Fibroblast of lung (primary cell): ENCODE results near the gene ST6GALNAC3. TPM values are rescaled to one million over a fixed set of nuclear protein-coding genes. Genes with fewer than 3 reads are reported as not detected.

Experiments
- DNase-seq, 2 donors: peaks; one replicate each; pipeline versions ENCODE4 v3.0.0 to v3.0.0-alpha.2; 2010; ENCODE audit warnings: low read depth in 2 of 2
- H2AFZ ChIP-seq: 2 replicates; pipeline ENCODE4 v1.5.1; 2012; ENCODE audit warnings: low read length, control low read depth, inconsistent platforms
- H3K27ac ChIP-seq: 2 replicates; pipeline ENCODE4 v1.5.1; 2011; ENCODE audit warnings: low read length, control low read depth; ENCODE audit not compliant: insufficient read depth
- H3K27me3 ChIP-seq: 2 replicates; pipeline ENCODE4 v1.5.1; 2011; ENCODE audit warnings: mild to moderate bottlenecking, low read length; ENCODE audit not compliant: control insufficient read depth, insufficient read depth
- H3K36me3 ChIP-seq: 2 replicates; pipeline ENCODE4 v1.5.1; 2011; ENCODE audit warnings: low read length; ENCODE audit not compliant: control insufficient read depth, insufficient read depth
- H3K4me1 ChIP-seq: 2 replicates; pipeline ENCODE4 v1.5.1; 2011; ENCODE audit warnings: low read length; ENCODE audit not compliant: control insufficient read depth, insufficient read depth; ENCODE audit errors: extremely low read depth
- H3K4me2 ChIP-seq: 2 replicates; pipeline ENCODE4 v1.5.1; 2011; ENCODE audit warnings: low read length, control low read depth; ENCODE audit not compliant: insufficient read depth; ENCODE audit errors: extremely low read depth
- H3K4me3 ChIP-seq, 4 experiments: fragments of 200-600 bp in 1 of 4; sonication (generic) in 1 of 4; replicated peaks in 1 of 4; 2 replicates each; pipeline ENCODE4 v1.5.1; 2011 to 2016; ENCODE audit warnings: low read length in 4 of 4, low read depth in 3 of 4, mild to moderate bottlenecking in 3 of 4, control low read depth in 2 of 4, inconsistent platforms in 1 of 4, mixed read lengths in 1 of 4; ENCODE audit not compliant: insufficient read depth in 1 of 4; ENCODE audit errors: control extremely low read depth in 1 of 4
- H3K79me2 ChIP-seq: 2 replicates; pipeline ENCODE4 v1.5.1; 2012; ENCODE audit warnings: mild to moderate bottlenecking, low read length, inconsistent platforms; ENCODE audit not compliant: control insufficient read depth, insufficient read depth
- H3K9ac ChIP-seq: 2 replicates; pipeline ENCODE4 v1.5.1; 2011; ENCODE audit warnings: mild to moderate bottlenecking, low read length, control low read depth; ENCODE audit not compliant: insufficient read depth
- H3K9me3 ChIP-seq: 2 replicates; pipeline ENCODE4 v1.5.1; 2012; ENCODE audit warnings: low read depth, low read length; ENCODE audit not compliant: control insufficient read depth, insufficient read depth
- H4K20me1 ChIP-seq: 2 replicates; pipeline ENCODE4 v1.5.1; 2011; ENCODE audit warnings: low read length; ENCODE audit not compliant: control insufficient read depth, insufficient read depth; ENCODE audit errors: extremely low read depth
- EZH2 ChIP-seq: IDR thresholded peaks from 2 replicates; pipeline ENCODE4 v1.5.1; 2012; ENCODE audit warnings: low read length, control low read depth, mild to moderate bottlenecking; ENCODE audit errors: missing control alignments
- polyA plus RNA-seq, 2 donors: library from polyadenylated mRNA; depleted of rRNA in 1 of 2; stranded (reverse) in 1 of 2; unstranded in 1 of 2; fragments of >200 nt; gene quantifications; 2 replicates each; pipeline ENCODE4 v1.2.1, GENCODE V29; 2011 to 2012; ENCODE audit warnings: missing spikeins in 1 of 2
- total RNA-seq: library from RNA; depleted of rRNA; stranded (reverse); fragments of >200 nt; gene quantifications from 2 replicates; pipeline ENCODE4 v1.2.1, GENCODE V29; 2014
- TF ChIP-seq, protein P1 (sequence below), 2 donors: IDR thresholded peaks in 1 of 2; conservative IDR thresholded peaks in 1 of 2; 1 replicate in 1 of 2; 2 replicates in 1 of 2; pipeline ENCODE4 v1.5.1; 2011 to 2012; ENCODE audit warnings: low read length in 2 of 2, control low read depth in 1 of 2, inconsistent platforms in 1 of 2, low read depth in 1 of 2, mild to moderate bottlenecking in 1 of 2

Gene ST6GALNAC3
- total and polyA plus RNA-seq, 2 donors (not counting 1 experiment from before 2014, with no cell fraction given) = 0.34 to 0.66 TPM

- no peaks in the 10 kb centered on the region for H3K4me1 ChIP-seq
- H3K9me3 ChIP-seq = no peaks in the 10 kb centered on the region
- H3K36me3 ChIP-seq = no peaks in the 10 kb centered on the region
- no peaks in the 10 kb centered on the region for H4K20me1 ChIP-seq
- no peaks in the 10 kb centered on the region for H3K79me2 ChIP-seq
- no peaks in the 10 kb centered on the region for H3K27me3 ChIP-seq
- peak in 1 of 2 donors; percentile 17 for DNase-seq
- no peak overlapping the region for H3K4me3 ChIP-seq
- H3K9ac ChIP-seq = no peak overlapping the region
- no peak overlapping the region for H3K4me2 ChIP-seq
- no peak overlapping the region for H3K27ac ChIP-seq
- TF ChIP-seq EZH2 = no peak
- TF ChIP-seq, protein P1, sequence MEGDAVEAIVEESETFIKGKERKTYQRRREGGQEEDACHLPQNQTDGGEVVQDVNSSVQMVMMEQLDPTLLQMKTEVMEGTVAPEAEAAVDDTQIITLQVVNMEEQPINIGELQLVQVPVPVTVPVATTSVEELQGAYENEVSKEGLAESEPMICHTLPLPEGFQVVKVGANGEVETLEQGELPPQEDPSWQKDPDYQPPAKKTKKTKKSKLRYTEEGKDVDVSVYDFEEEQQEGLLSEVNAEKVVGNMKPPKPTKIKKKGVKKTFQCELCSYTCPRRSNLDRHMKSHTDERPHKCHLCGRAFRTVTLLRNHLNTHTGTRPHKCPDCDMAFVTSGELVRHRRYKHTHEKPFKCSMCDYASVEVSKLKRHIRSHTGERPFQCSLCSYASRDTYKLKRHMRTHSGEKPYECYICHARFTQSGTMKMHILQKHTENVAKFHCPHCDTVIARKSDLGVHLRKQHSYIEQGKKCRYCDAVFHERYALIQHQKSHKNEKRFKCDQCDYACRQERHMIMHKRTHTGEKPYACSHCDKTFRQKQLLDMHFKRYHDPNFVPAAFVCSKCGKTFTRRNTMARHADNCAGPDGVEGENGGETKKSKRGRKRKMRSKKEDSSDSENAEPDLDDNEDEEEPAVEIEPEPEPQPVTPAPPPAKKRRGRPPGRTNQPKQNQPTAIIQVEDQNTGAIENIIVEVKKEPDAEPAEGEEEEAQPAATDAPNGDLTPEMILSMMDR (conservative IDR thresholded peaks at IDR 0.05 in 1 of 2, IDR thresholded peaks at IDR 0.05 in 1 of 2; ENCODE audit: low read depth in 1 of 2, low read length in 2 of 2) = no peak
- H2AFZ ChIP-seq = no peak overlapping the region
Measured at GRCh38 chr1:76124196-76124595, 49.6 kb downstream of the ST6GALNAC3 start.

DNA sequence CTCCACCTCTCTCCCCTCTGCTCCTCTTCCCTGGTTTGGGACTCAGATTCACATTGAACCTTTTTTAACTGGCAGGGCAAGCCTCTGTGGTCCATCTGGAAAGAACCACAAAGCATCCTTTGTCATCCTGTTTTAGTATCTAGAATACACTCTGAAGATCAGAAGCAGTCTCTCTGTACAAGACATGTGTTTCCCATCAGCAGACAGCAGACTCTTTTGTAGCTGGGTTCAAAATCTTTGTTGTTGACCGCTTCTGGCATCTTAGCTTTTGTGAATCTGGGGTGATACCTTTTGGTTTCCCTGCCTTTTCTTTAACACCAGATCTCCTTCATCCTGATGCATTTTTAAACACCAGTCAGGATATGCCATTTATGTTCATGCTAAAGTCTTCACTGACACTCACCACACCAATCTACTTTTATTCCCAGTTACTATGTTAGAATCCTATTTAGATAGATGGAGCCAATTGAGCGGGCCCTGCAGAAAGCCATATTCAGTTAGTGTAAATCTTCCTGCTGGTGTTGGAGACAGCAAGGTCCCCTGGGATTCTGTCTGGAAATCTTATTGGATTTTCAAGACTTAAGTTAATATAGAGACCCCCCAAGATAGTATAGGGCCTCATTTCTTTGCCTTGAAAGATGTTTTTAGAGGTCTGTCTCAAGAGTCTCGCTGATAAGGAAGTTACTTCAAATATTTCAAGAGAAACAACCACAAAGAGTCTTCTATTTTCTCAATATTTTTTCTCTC lies 51.1 kb downstream of the ST6GALNAC3 start:
- no peaks in the 10 kb centered on the region for H3K9me3 ChIP-seq
- H3K27me3 ChIP-seq = no peaks in the 10 kb centered on the region
- H3K4me2 ChIP-seq = no peak overlapping the region
- no peaks in the 10 kb centered on the region for H3K79me2 ChIP-seq
- H4K20me1 ChIP-seq = no peaks in the 10 kb centered on the region
- no peak overlapping the region for H2AFZ ChIP-seq
- no peak overlapping the region for H3K4me3 ChIP-seq
- H3K9ac ChIP-seq = no peak overlapping the region
- no peak for DNase-seq
- no peak overlapping the region for H3K27ac ChIP-seq
- TF ChIP-seq, protein P1 (conservative IDR thresholded peaks at IDR 0.05 in 1 of 2, IDR thresholded peaks at IDR 0.05 in 1 of 2; ENCODE audit: low read depth in 1 of 2, low read length in 2 of 2) = no peak
- no peak for TF ChIP-seq EZH2
- no peaks in the 10 kb centered on the region for H3K36me3 ChIP-seq
- no peaks in the 10 kb centered on the region for H3K4me1 ChIP-seq

- no peaks in the 10 kb centered on the region for H3K4me1 ChIP-seq
- TF ChIP-seq, protein P1 (conservative IDR thresholded peaks at IDR 0.05 in 1 of 2, IDR thresholded peaks at IDR 0.05 in 1 of 2; ENCODE audit: low read depth in 1 of 2, low read length in 2 of 2) = no peak
- TF ChIP-seq EZH2 = no peak
- H4K20me1 ChIP-seq = no peaks in the 10 kb centered on the region
- H3K9me3 ChIP-seq = no peaks in the 10 kb centered on the region
- H3K27ac ChIP-seq = no peak overlapping the region
- no peak for DNase-seq
- no peak overlapping the region for H3K4me3 ChIP-seq
- no peaks in the 10 kb centered on the region for H3K36me3 ChIP-seq
- H2AFZ ChIP-seq = no peak overlapping the region
- H3K9ac ChIP-seq = no peak overlapping the region
- H3K4me2 ChIP-seq = no peak overlapping the region
- no peaks in the 10 kb centered on the region for H3K27me3 ChIP-seq
- H3K79me2 ChIP-seq = no peaks in the 10 kb centered on the region
Measured at GRCh38 chr1:76128096-76128495, 53.5 kb downstream of the ST6GALNAC3 start.
